ENCODE data around the gene SCYL3. TPM values are rescaled to one million over a fixed set of nuclear protein-coding genes. Genes with fewer than 3 reads are reported as not detected.
A peak's percentile ranks its signal among the peaks of the same experiment; 100 is the strongest.
"Not testable (repeated sequence)": the region's sequence is repeated elsewhere in the genome, so short reads cannot be mapped to it uniquely, and the experiment has no call there.

SCYL3 gene
- total RNA-seq, 4 donors from 2014 or later, result 12.3 to 42.3 (median 25.1) TPM

GRCh38 chr1:169814265-169814664 is 79.4 kb downstream of the SCYL3 start:
- intact Hi-C loops (cut with DNase I; ENCODE audit: low total_unique reads) (no loop called here), in situ Hi-C loops (cut with MboI; ENCODE audit: low pct_ligation_motif_present in 1 of 4, low pct_unique_long_range_greater_than_20kb in 1 of 4, low sequenced_read_pairs in 3 of 4) (loop anchor here in 2 of 4 donors (10.0 to 25.0 kb wide), 2 partner anchors 227 to 259 kb away; partner anchors contain the start of gene F5 (in 1 of the 2))
- DNase-seq, result no peak
- H3K36me3 ChIP-seq, result no peaks in the 10 kb centered on the region
- WGBS, 2 donors (ENCODE audit: low coverage in 1 of 2), result 66 to 71% methylated on average over 2 of the region's 2 CpGs
- H3K9me3 ChIP-seq, result no peaks in the 10 kb centered on the region
- no peak for TF ChIP-seq EP300 (IDR thresholded peaks at IDR 0.05; ENCODE audit: low read depth)
- TF ChIP-seq POLR2A (IDR thresholded peaks at IDR 0.05), result no peak
- no peak for TF ChIP-seq POLR2AphosphoS5 (IDR thresholded peaks at IDR 0.05)
- no peak for TF ChIP-seq CTCF (IDR thresholded peaks at IDR 0.05)
- H3K27ac ChIP-seq, result no peak overlapping the region
- no peaks in the 10 kb centered on the region for H3K27me3 ChIP-seq
- H3K4me1 ChIP-seq, result no peaks in the 10 kb centered on the region
- no peak overlapping the region for H3K4me3 ChIP-seq

GRCh38 chr1:169812131-169812530 is 81.6 kb downstream of the SCYL3 start:
- TF ChIP-seq CTCF (IDR thresholded peaks at IDR 0.05) (no peak), POLR2AphosphoS5 (IDR thresholded peaks at IDR 0.05) (no peak), POLR2A (IDR thresholded peaks at IDR 0.05) (no peak), EP300 (IDR thresholded peaks at IDR 0.05; ENCODE audit: low read depth) (no peak)
- no peaks in the 10 kb centered on the region for H3K27me3 ChIP-seq
- no peak for DNase-seq
- 95 to 100% methylated on average over 1 to 2 of the region's 2 CpGs for WGBS, 2 donors (ENCODE audit: low coverage in 1 of 2)
- no peaks in the 10 kb centered on the region for H3K36me3 ChIP-seq
- H3K4me3 ChIP-seq, result no peak overlapping the region
- no peaks in the 10 kb centered on the region for H3K9me3 ChIP-seq
- intact Hi-C loops (cut with DNase I; ENCODE audit: low total_unique reads), result no loop called here
- H3K27ac ChIP-seq, result no peak overlapping the region
- no peaks in the 10 kb centered on the region for H3K4me1 ChIP-seq
- in situ Hi-C loops (cut with MboI; ENCODE audit: low pct_ligation_motif_present in 1 of 4, low pct_unique_long_range_greater_than_20kb in 1 of 4, low sequenced_read_pairs in 3 of 4), result loop anchor here in 2 of 4 donors (10.0 to 25.0 kb wide), 2 partner anchors 225 to 257 kb away; partner anchors contain the start of gene F5 (in 1 of the 2)

GRCh38 chr1:169811418-169812035 is 82.2 kb downstream of the SCYL3 start:
- H3K4me3 ChIP-seq; H3K4me1 ChIP-seq; H3K27ac ChIP-seq; H3K9me3 ChIP-seq; H3K36me3 ChIP-seq; intact Hi-C loops (cut with DNase I; ENCODE audit: low total_unique reads); H3K27me3 ChIP-seq; DNase-seq: not testable (repeated sequence)
- in situ Hi-C loops (cut with MboI; ENCODE audit: low pct_ligation_motif_present in 1 of 4, low pct_unique_long_range_greater_than_20kb in 1 of 4, low sequenced_read_pairs in 3 of 4), result loop anchor here in 2 of 4 donors (10.0 to 25.0 kb wide), 2 partner anchors 224 to 257 kb away; partner anchors contain the start of gene F5 (in 1 of the 2)

GRCh38 chr1:169809370-169810095 is 84.2 kb downstream of the SCYL3 start:
- WGBS, 2 donors (ENCODE audit: low coverage in 1 of 2), result 30 to 57% methylated on average over 2 to 4 of the region's 4 CpGs
- H3K9me3 ChIP-seq, result no peaks in the 10 kb centered on the region
- DNase-seq, result no peak
- H3K4me3 ChIP-seq, result no peak overlapping the region
- no peak overlapping the region for H3K27ac ChIP-seq
- intact Hi-C loops (cut with DNase I; ENCODE audit: low total_unique reads), result no loop called here
- H3K27me3 ChIP-seq, result no peaks in the 10 kb centered on the region
- in situ Hi-C loops (cut with MboI; ENCODE audit: low pct_ligation_motif_present in 1 of 4, low pct_unique_long_range_greater_than_20kb in 1 of 4, low sequenced_read_pairs in 3 of 4), result loop anchor here in 3 of 4 donors (10.0 to 25.0 kb wide), 2 partner anchors 222 to 255 kb away; partner anchors contain the start of gene F5 (in 1 of the 3)
- no peaks in the 10 kb centered on the region for H3K4me1 ChIP-seq
- H3K36me3 ChIP-seq, result peaks cover 0 to 6% (median 0%) of the 10 kb centered on the region in 4 donors
- TF ChIP-seq POLR2AphosphoS5 (IDR thresholded peaks at IDR 0.05), result no peak
- TF ChIP-seq CTCF (IDR thresholded peaks at IDR 0.05), result peak; percentile 49 to 56 (median 54)
